Esophagus squamous epithelium (tissue), 5 donors: ENCODE measurements around the gene POLR1E. TPM values are rescaled to one million over a fixed set of nuclear protein-coding genes. Genes with fewer than 3 reads are reported as not detected.

Experiments used
- DNase-seq: peaks from one replicate; lab custom pipeline; 2025; lab: John Stamatoyannopoulos, UW
- H3K27ac ChIP-seq, 4 donors: fragments of 200-600 bp; sonication (generic); one replicate each; pipeline ENCODE4 v1.5.1; 2016 to 2019; ENCODE audit warnings: mild to moderate bottlenecking in 1 of 4
- H3K27me3 ChIP-seq, 4 donors: fragments of 200-600 bp; sonication (generic); 1 replicate in 3 of 4; 2 replicates in 1 of 4; pipeline versions ENCODE4 v1.5.1 to v1.6.0; 2017 to 2021; ENCODE audit warnings: antibody characterized with exemption in 1 of 4
- H3K36me3 ChIP-seq, 3 donors: fragments of 200-600 bp; sonication (generic); one replicate each; pipeline ENCODE4 v1.5.1; 2016 to 2019
- H3K4me1 ChIP-seq, 3 donors: fragments of 200-600 bp; sonication (generic); one replicate each; pipeline ENCODE4 v1.5.1; 2017 to 2019
- H3K4me3 ChIP-seq, 4 donors: fragments of 200-600 bp; sonication (generic); 1 replicate in 3 of 4; 2 replicates in 1 of 4; pipeline ENCODE4 v1.5.1; 2016 to 2019; ENCODE audit warnings: mild to moderate bottlenecking in 2 of 4, moderate library complexity in 1 of 4
- H3K9me3 ChIP-seq, 3 donors: fragments of 200-600 bp; sonication (generic); one replicate each; pipeline ENCODE4 v1.5.1; 2016 to 2019
- POLR2A ChIP-seq, 4 donors: fragments of 450-650 bp; IDR thresholded peaks; one replicate each; pipeline ENCODE4 v1.6.1; 2017; ENCODE audit warnings: antibody characterized with exemption in 4 of 4, mild to moderate bottlenecking in 4 of 4, moderate library complexity in 3 of 4
- WGBS, 2 donors: methylation state at CpG; one replicate each; pipeline ENCODE4 v1.1.5; 2018; 5-methylcytosine and 5-hydroxymethylcytosine counted together
- intact Hi-C: fragments of 100-400 bp; cut with DNase I; formaldehyde crosslinking; loops from one replicate; pipeline ENCODE4 v1.15.0; 2022
- total RNA-seq, 4 donors: library from RNA; depleted of rRNA; stranded (reverse); fragments of >200 nt; gene quantifications; one replicate each; pipeline ENCODE4 v1.1.0, GENCODE V29; 2016
- TF ChIP-seq, protein P1 (sequence below), 6 experiments: fragments of 450-650 bp in 4 of 6; fragments of 200-600 bp in 2 of 6; sonication (generic) in 2 of 6; IDR thresholded peaks; one replicate each; pipeline ENCODE4 v1.5.1; 2016 to 2019; ENCODE audit warnings: antibody characterized with exemption in 6 of 6, mild to moderate bottlenecking in 4 of 6, moderate library complexity in 4 of 6
- donor health status: DM: yes; HTN: yes; CAD: no.

The POLR1E gene
- total RNA-seq, 4 donors from 2014 or later = 11.6 to 31.1 (median 15.2) TPM

DNA sequence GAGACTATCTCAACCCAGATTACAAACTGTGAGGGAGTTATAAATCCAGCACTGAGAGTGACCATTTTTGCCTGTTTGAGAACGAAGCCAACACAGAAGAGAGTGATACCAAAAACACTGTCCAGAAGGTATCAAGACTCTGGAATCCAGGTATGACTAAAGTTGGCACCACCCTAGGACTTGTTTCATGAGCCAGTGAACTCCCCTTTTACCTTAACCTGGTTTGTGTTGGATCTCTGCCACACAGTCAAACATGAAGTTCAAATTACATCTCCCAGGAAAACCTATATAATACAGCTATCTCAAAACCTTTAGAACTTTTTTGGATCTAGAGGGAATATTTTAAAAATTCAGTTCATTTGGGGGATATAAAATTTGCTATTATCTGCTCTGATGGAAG is 31.9 kb upstream of the POLR1E start:
- no peaks in the 10 kb centered on the region for H3K9me3 ChIP-seq
- no peak for DNase-seq
- intact Hi-C loops = no loop called here
- peak overlapping the region in 3 of 4 donors; percentile 15 to 64 (median 64) for H3K27ac ChIP-seq
- H3K27me3 ChIP-seq = no peaks in the 10 kb centered on the region
- WGBS, 2 donors = 50 to 80% methylated on average over 1 of the region's 1 CpG
- TF ChIP-seq, protein P1, sequence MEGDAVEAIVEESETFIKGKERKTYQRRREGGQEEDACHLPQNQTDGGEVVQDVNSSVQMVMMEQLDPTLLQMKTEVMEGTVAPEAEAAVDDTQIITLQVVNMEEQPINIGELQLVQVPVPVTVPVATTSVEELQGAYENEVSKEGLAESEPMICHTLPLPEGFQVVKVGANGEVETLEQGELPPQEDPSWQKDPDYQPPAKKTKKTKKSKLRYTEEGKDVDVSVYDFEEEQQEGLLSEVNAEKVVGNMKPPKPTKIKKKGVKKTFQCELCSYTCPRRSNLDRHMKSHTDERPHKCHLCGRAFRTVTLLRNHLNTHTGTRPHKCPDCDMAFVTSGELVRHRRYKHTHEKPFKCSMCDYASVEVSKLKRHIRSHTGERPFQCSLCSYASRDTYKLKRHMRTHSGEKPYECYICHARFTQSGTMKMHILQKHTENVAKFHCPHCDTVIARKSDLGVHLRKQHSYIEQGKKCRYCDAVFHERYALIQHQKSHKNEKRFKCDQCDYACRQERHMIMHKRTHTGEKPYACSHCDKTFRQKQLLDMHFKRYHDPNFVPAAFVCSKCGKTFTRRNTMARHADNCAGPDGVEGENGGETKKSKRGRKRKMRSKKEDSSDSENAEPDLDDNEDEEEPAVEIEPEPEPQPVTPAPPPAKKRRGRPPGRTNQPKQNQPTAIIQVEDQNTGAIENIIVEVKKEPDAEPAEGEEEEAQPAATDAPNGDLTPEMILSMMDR (IDR thresholded peaks at IDR 0.05) = no peak
- TF ChIP-seq POLR2A (IDR thresholded peaks at IDR 0.05) = no peak
- peaks cover 0 to 24% (median 0%) of the 10 kb centered on the region in 3 donors for H3K36me3 ChIP-seq
- peaks cover 13 to 80% (median 24%) of the 10 kb centered on the region in 3 donors for H3K4me1 ChIP-seq
- no peak overlapping the region for H3K4me3 ChIP-seq

DNA sequence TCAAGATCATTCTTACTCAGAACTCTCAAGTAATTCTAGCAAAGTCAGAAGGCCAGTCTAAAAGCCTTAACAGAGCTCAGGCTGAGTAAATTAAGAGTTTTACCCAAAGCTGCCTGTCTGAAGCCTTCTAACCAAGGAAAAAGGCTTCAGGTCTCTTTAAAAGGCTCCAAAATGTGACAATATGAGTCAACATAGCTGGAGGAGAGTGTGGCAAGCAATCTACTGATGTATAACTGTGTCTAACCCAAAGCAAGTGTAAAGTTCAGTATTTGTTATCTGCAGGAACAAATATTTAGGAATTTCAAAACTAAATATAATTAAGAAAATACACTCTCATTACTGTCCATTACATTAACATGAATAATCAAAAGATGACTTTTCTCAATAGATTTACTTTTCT is 31.5 kb upstream of the POLR1E start:
- TF ChIP-seq POLR2A (IDR thresholded peaks at IDR 0.05) = no peak
- TF ChIP-seq, protein P1 (IDR thresholded peaks at IDR 0.05) = no peak
- Histone ChIP-seq H3K27ac (peak overlapping the region in 3 of 4 donors; percentile 6 to 64 (median 64)), H3K27me3 (no peaks in the 10 kb centered on the region), H3K36me3 (peaks cover 0 to 20% (median 0%) of the 10 kb centered on the region in 3 donors), H3K4me3 (no peak overlapping the region), H3K9me3 (no peaks in the 10 kb centered on the region), H3K4me1 (peaks cover 13 to 84% (median 24%) of the 10 kb centered on the region in 3 donors)
- DNase-seq = no peak
- intact Hi-C loops = no loop called here

DNA sequence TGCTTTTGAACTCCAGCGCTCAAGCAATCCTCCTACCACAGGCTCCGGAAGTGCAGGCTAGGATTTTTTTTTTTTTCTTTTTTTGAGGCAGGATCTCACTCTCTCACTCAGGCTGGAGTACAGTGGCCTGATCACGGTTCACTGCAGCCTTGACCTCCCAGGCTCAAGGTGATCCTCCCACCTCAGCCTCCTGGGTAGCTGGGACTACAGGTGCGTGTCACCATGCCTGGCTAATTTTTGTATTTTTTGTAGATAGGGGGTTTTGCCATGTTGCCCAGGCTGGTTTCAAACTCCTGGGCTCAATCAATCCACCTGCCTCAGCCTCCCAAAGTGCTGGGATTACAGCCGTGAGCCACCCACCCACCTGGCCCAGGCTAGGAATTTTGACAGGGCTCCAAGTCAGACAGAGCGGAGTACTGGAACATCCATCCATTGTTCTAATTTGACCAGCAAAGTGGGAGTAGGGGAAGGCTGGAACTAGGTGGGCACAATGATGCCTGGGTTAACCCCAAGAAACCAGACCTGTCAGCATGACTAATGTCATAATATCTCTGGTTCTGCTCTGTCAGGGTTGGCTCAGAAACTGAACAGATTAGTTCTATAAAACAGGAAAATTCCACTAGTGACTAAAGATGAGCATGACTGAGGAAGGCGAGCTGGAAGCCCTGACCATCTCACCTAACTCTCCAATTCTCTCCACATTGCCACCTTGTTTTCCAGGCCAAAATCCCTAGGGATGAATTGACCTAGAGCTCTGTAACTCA is 29.7 kb upstream of the POLR1E start:
- Histone ChIP-seq H3K27me3 (no peaks in the 10 kb centered on the region), H3K36me3 (peaks cover 0 to 7% (median 0%) of the 10 kb centered on the region in 3 donors), H3K4me3 (no peak overlapping the region), H3K27ac (peak overlapping the region; percentile 31 to 84 (median 80)), H3K9me3 (no peaks in the 10 kb centered on the region), H3K4me1 (peaks cover 13 to 97% (median 24%) of the 10 kb centered on the region in 3 donors)
- intact Hi-C loops = no loop called here
- WGBS, 2 donors = 59 to 66% methylated on average over 5 of the region's 7 CpGs
- TF ChIP-seq, protein P1 (IDR thresholded peaks at IDR 0.05) = no peak
- no peak for TF ChIP-seq POLR2A (IDR thresholded peaks at IDR 0.05)
- no peak for DNase-seq

DNA sequence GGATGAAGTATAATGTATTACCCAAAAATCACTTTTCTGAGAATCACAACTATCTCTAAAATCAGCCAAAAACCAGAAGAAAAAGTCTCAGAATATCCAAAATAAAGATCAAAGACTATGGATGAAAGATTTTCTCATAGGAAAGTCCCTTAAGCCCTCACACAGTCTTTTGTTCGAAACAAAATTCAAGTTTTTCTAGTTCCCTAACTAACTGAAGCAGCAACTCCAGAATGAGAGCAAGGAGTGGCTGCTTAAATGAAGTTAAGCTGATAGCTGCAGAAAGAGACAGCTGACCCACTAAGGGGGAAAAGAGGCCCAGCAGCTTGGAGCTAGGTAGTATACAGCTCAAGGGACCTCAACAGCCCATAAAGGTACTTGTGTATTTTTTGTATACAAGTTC is 28.9 kb upstream of the POLR1E start:
- Histone ChIP-seq H3K9me3 (no peaks in the 10 kb centered on the region), H3K27ac (peak overlapping the region; percentile 31 to 84 (median 80)), H3K27me3 (no peaks in the 10 kb centered on the region), H3K4me1 (peaks cover 13 to 97% (median 24%) of the 10 kb centered on the region in 3 donors), H3K4me3 (no peak overlapping the region), H3K36me3 (peaks cover 0 to 7% (median 0%) of the 10 kb centered on the region in 3 donors)
- TF ChIP-seq POLR2A (IDR thresholded peaks at IDR 0.05) = no peak
- TF ChIP-seq, protein P1 (IDR thresholded peaks at IDR 0.05) = no peak
- intact Hi-C loops = no loop called here
- WGBS, 2 donors = 25 to 31% methylated on average over 1 of the region's 1 CpG
- no peak for DNase-seq

DNA sequence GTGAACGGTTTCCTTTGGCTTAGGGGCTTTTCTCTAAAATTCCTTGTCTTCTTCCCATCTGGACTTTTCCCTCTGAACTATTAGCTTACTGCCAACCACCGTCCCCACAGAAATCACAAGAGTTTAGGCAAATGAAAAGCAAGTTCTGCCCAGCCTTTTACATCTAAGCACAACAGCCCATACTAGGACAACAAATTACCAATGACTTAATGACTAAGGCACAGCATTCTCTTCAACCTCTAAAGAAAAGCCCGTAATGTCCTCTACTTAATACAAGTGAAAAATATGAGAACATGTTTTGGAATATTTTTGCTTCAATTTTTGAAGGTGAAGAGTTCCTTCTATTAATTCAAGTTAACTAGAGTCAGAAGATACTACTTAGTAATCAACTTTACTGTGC is 21.7 kb upstream of the POLR1E start:
- H3K4me1 ChIP-seq = peaks cover 12 to 65% (median 21%) of the 10 kb centered on the region in 3 donors
- no peaks in the 10 kb centered on the region for H3K36me3 ChIP-seq
- H3K27me3 ChIP-seq = no peaks in the 10 kb centered on the region
- TF ChIP-seq, protein P1 (IDR thresholded peaks at IDR 0.05) = no peak
- TF ChIP-seq POLR2A (IDR thresholded peaks at IDR 0.05) = no peak
- no peak for DNase-seq
- intact Hi-C loops = no loop called here
- no peaks in the 10 kb centered on the region for H3K9me3 ChIP-seq
- peak overlapping the region; percentile 99 for H3K27ac ChIP-seq
- WGBS, 2 donors = 22 to 31% methylated on average over 3 of the region's 3 CpGs
- H3K4me3 ChIP-seq = peak overlapping the region; percentile 82 to 99 (median 85)
